Muscle layer of duodenum (tissue), 2 donors: ENCODE results near the gene PTPRT.

Experiments used
- H3K27ac ChIP-seq: one replicate; pipeline ENCODE4 v1.7.0; 2013; ENCODE audit warnings: mild to moderate bottlenecking, low read length
- H3K27me3 ChIP-seq: one replicate; pipeline ENCODE4 v1.7.0; 2013; ENCODE audit warnings: low read depth, mild to moderate bottlenecking, control low read depth, low read length
- H3K36me3 ChIP-seq, 2 donors: one replicate each; pipeline ENCODE4 v1.7.0; 2013; ENCODE audit warnings: low read length in 2 of 2, control low read depth in 1 of 2, mild to moderate bottlenecking in 1 of 2; ENCODE audit not compliant: insufficient read depth in 2 of 2, control insufficient read depth in 1 of 2
- H3K4me1 ChIP-seq, 2 donors: one replicate each; pipeline ENCODE4 v1.7.0; 2013; ENCODE audit warnings: low read length in 2 of 2, mild to moderate bottlenecking in 2 of 2, control low read depth in 1 of 2, moderate library complexity in 1 of 2; ENCODE audit not compliant: insufficient read depth in 2 of 2, control insufficient read depth in 1 of 2
- H3K4me3 ChIP-seq, 2 donors: one replicate each; pipeline ENCODE4 v1.7.0; 2013; ENCODE audit warnings: low read length in 2 of 2, low read depth in 1 of 2, mild to moderate bottlenecking in 1 of 2
- H3K9me3 ChIP-seq, 2 donors: one replicate each; pipeline ENCODE4 v1.7.0; 2013; ENCODE audit warnings: low read length in 2 of 2, control low read depth in 1 of 2, mild to moderate bottlenecking in 1 of 2; ENCODE audit not compliant: control insufficient read depth in 1 of 2
- donor health status: healthy.

PTPRT gene

DNA sequence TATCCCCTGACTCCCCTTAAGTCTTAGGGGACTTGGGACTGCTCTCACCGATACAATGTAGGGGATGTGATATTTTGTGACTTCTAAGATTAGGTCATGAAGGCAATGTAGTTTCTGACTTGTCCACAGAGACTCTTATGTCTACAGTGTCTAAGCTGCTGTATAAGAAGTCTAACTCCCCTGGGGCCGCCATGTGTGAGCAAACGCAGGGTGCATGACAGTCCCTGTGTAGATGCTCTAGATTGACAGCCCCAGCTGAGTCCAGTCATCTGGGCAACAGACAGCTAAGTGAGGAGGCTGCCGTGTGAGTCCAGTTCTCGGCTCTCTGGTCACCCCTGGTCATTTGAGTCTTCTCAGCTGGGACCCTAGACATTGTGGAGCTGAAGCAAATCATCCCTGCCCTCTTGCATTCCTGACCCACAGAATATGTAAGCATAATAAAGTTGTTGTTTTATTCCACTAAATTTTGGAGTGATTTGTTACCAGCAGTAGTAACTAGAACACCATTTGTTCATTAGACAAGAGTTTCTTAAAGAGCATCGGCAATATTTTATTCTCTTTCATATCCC lies 828.2 kb downstream of the PTPRT start:
- no peaks in the 10 kb centered on the region for H3K27me3 ChIP-seq
- no peak overlapping the region for H3K27ac ChIP-seq
- no peaks in the 10 kb centered on the region for H3K4me1 ChIP-seq
- no peak overlapping the region for H3K4me3 ChIP-seq
- H3K9me3 ChIP-seq: no peaks in the 10 kb centered on the region
- H3K36me3 ChIP-seq: no peaks in the 10 kb centered on the region

DNA sequence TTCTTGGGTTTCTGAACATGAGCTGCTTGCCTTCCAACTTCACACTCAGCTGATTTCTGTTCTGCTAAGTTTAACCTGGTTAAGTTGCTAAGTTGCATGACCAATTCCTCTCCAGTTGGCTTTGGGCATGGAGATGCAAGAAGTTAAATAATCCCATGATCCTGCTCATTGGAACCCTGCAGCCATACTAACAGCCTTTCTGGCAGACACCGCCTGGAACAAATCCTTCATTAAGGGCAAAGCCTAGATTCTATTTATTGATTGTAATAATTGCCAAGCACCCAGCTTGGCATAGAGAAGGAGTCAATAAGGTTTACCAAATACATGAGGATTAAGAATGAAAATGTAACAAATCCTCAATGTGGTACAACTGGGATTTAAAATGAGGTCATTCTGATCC lies 829.1 kb downstream of the PTPRT start:
- no peaks in the 10 kb centered on the region for H3K9me3 ChIP-seq
- no peaks in the 10 kb centered on the region for H3K4me1 ChIP-seq
- H3K4me3 ChIP-seq: no peak overlapping the region
- H3K27me3 ChIP-seq: no peaks in the 10 kb centered on the region
- H3K36me3 ChIP-seq: no peaks in the 10 kb centered on the region
- H3K27ac ChIP-seq: no peak overlapping the region

DNA sequence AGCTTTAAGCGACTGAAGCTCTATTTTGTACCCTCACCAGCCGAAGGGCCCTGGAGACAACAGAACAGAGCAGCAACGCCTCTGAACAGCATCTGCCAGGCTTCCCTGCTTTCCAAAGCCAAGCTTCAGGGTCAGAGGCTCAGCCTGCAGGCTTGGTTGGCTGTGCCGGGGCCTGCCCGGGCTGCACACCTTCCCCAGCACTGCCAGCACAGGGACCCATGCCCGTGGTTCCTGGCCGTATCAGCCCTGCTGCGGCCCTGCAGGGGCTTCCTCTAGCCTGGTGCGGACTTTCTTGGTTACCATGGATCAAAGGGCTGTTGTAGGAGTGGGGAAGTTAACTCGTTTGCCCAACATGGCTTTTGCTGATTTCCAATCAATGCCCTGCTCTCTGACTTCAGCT lies 830.1 kb downstream of the PTPRT start:
- Histone ChIP-seq H3K27ac (no peak overlapping the region), H3K27me3 (no peaks in the 10 kb centered on the region), H3K9me3 (no peaks in the 10 kb centered on the region), H3K4me1 (no peaks in the 10 kb centered on the region), H3K4me3 (no peak overlapping the region), H3K36me3 (no peaks in the 10 kb centered on the region)

DNA sequence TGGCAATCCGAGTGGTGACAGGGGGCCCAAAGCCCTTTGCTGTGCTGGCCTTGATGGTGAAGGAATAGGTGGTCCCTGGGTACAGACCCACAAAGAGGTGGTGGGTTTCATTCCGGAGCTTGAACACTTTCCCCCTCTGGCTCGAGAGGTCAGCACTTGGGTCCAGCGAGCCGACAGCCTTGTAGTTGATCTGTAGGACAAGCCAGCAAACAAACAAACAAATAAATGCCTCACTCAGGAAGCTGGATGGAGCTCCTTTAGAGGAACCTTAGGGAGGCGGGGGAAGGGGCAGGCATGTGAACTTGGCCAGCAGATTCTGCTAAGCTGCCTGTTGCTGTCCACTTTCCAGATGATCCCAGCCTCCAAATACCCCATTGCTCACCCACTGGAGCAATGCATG lies 837.6 kb downstream of the PTPRT start:
- H3K27ac ChIP-seq: no peak overlapping the region
- H3K36me3 ChIP-seq: no peaks in the 10 kb centered on the region
- no peaks in the 10 kb centered on the region for H3K27me3 ChIP-seq
- H3K4me1 ChIP-seq: no peaks in the 10 kb centered on the region
- no peak overlapping the region for H3K4me3 ChIP-seq
- no peaks in the 10 kb centered on the region for H3K9me3 ChIP-seq

DNA sequence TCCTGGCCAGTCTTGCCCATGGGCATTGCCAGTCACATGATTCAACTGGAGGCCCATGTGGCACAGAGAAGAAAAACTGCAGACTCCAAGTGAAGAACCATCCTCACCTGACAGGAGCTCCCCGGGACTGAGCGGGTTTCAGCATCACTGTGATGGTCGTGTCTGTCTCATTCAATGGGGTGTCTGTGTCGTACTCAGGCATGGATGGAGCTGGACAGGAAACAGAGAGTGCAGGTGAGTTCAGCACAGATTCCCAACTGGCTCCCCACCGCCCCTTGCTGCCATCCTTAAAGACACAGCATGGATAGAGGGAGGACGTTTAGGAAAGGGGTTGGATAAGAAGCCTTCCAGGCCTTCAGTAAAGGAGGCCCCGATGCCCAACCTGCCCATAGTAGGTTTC lies 839.2 kb downstream of the PTPRT start:
- Histone ChIP-seq H3K4me3 (no peak overlapping the region), H3K27ac (no peak overlapping the region), H3K36me3 (no peaks in the 10 kb centered on the region), H3K4me1 (no peaks in the 10 kb centered on the region), H3K9me3 (no peaks in the 10 kb centered on the region), H3K27me3 (no peaks in the 10 kb centered on the region)

DNA sequence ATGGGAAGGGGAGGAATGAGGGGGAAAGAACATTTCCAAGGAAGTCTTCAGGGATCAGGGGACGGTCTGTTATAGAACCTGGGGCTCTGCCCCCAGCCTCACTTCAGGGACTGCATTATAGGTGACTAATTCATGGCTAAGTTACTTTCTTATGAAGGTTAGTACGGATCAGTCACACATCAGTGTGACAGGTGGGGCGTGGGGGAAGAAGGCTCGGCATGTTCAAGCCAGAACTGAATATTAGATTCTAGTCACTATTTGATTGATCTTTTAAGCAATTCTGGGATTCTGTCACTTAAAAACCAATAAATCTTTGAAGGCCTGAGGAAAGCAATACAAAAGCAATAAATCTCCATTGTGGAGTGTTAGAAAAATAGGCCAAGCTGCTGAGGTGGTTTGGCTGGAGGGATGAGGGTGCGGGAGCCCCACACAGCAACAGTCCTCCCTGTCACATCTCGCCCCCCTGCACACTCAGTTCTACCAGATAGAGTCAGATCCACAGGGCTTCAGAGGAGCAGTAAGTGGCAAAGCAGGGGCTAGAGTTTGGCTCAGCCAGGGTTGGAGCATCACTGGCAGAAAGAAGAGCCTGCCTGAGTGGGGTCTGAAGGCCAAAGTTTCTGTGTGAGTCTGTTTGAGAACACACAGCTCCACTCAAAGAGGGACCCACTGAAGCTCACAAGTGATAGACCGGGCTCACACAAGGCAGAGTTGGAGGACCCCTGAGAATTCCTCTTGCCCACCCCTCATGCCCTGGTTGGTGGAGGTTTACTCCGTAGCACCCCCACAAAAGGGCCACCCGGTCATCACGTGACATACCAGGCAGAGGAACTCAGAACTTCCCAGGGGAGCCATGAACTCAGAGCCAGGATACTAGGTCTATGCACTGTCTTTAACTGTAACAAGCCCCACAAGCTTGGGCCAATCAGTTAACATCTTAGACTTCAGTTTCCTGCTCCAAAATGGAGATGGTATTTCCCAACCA lies 843.2 kb downstream of the PTPRT start:
- H3K36me3 ChIP-seq: no peaks in the 10 kb centered on the region
- H3K9me3 ChIP-seq: no peaks in the 10 kb centered on the region
- H3K27me3 ChIP-seq: no peaks in the 10 kb centered on the region
- no peaks in the 10 kb centered on the region for H3K4me1 ChIP-seq
- no peak overlapping the region for H3K4me3 ChIP-seq
- H3K27ac ChIP-seq: no peak overlapping the region

DNA sequence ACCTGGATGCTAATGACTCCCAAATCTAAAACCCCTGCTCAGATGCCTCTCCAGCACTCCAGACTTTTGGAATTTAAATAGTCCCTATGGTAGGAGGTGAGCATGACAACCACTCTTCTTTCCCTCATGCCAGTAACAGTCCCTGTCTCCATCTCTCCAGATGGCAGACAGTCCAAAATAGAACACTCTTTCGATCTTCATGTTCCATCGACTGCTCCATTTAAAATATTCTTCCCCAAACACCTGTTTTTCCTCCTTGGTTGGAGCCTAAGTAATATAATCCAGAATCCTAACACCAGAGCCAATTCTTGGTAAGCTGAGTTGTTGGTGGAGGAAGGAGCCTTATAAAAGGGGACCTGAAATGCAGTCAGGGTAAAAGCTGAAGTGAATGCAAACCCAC lies 848.1 kb downstream of the PTPRT start:
- H3K4me3 ChIP-seq: no peak overlapping the region
- no peaks in the 10 kb centered on the region for H3K9me3 ChIP-seq
- no peaks in the 10 kb centered on the region for H3K4me1 ChIP-seq
- no peaks in the 10 kb centered on the region for H3K36me3 ChIP-seq
- H3K27ac ChIP-seq: no peak overlapping the region
- no peaks in the 10 kb centered on the region for H3K27me3 ChIP-seq

DNA sequence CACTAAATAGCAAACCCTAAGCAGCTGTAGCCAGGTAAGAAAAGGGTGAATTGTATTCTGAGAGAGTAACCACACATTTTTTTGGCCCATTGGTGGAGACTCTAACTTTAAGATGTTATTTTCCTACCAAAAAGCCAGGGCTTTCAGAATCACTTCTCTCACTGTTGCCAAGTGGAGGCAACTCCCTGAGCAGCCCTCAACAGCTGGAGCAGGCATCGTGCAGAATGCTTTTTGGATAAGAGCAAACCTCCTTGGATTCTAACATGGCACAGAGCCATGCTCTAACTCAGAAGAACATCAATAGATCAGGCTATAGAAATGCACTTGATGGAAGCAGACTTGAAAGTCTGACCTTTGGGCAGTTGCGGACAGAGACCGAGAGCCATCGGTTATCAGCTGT lies 849.3 kb downstream of the PTPRT start:
- Histone ChIP-seq H3K4me1 (no peaks in the 10 kb centered on the region), H3K27me3 (no peaks in the 10 kb centered on the region), H3K36me3 (no peaks in the 10 kb centered on the region), H3K4me3 (no peak overlapping the region), H3K27ac (no peak overlapping the region), H3K9me3 (no peaks in the 10 kb centered on the region)

DNA sequence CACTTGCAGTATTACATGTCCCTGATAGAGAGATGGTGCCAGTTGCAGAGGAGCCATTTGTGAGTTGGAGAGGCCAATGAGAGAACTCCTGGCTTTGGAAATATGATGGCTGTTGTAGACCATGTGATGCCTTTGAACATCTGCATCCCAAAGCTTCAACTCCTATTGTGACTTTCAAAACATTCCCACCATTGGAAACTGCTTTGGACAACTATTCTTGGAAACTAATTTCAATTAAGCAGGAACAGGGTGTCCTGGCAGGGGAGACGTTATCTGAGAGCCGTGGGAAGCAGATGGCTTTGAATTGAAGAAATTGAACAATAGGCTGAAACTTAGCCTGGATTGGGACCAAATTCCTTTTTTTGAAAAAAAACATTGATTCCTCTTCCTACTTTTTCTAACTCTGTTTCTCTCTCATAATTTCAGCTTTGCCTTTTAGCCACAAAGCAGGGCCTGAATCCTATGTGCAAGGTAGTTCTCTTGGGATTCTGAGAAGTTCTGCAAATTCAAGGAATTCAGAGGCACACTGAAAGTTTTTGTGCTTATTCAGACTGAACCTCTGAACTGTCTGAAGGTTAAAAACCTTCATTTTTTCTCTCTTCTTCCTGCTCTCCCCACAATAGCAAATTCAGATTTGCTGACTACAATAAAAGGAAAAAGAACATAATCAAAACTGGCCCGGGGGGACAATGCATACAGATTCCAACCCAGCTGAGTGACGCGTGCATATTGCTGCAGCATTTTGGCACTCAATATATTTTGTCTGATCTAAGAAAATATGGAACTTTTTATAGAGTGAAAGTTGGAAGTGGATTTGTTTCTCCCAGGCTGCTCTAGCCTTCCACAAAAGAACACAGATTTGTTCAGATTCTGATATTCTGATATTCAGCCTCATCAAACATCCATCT lies 851.2 kb downstream of the PTPRT start:
- no peaks in the 10 kb centered on the region for H3K4me1 ChIP-seq
- H3K27ac ChIP-seq: no peak overlapping the region

DNA sequence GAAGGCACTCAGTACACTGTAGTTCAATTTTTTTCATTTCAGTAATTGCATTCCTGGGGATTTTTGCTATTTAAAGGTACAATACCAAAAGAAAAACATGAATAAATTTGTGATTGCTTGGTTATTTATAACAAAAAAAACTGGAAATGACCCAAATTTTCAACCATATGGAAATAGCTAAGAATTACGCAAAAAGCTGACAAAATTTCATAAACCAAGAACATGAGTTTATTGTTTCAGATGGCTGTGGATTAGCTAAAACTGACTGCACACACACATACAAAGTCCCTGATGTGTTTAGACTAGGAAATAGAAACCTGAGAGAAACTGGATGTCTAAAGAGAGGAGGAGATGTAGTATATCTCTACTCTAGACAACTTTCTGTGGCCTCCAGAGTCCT lies 853.1 kb downstream of the PTPRT start:
- Histone ChIP-seq H3K4me1 (no peaks in the 10 kb centered on the region), H3K4me3 (no peak overlapping the region), H3K27ac (no peak overlapping the region)

More for the DNA sequence above, 851.2 kb downstream of the PTPRT start:
- Histone ChIP-seq H3K9me3 (no peaks in the 10 kb centered on the region), H3K36me3 (no peaks in the 10 kb centered on the region), H3K4me3 (no peak overlapping the region), H3K27me3 (no peaks in the 10 kb centered on the region)

More for the DNA sequence above, 853.1 kb downstream of the PTPRT start:
- H3K9me3 ChIP-seq: no peaks in the 10 kb centered on the region
- H3K27me3 ChIP-seq: no peaks in the 10 kb centered on the region
- H3K36me3 ChIP-seq: no peaks in the 10 kb centered on the region
